T-cell (primary cell): ENCODE results near the gene PSMB11. TPM values are rescaled to one million over a fixed set of nuclear protein-coding genes. Genes with fewer than 3 reads are reported as not detected.
A peak's percentile ranks its signal among the peaks of the same experiment; 100 is the strongest.
"Not testable (repeated sequence)": the region's sequence is repeated elsewhere in the genome, so short reads cannot be mapped to it uniquely, and the experiment has no call there.

Experiments
- ATAC-seq, 4 experiments: fragments of 200-7000 bp in 3 of 4; fragments of 150-1000 bp in 1 of 4; cut with Tn5 transposase; replicated peaks in 1 of 4; 1 replicate in 3 of 4; 2 replicates in 1 of 4; pipeline ENCODE4 v1.10.0; 2021; ENCODE audit warnings: moderate library complexity in 3 of 4, mild to moderate bottlenecking in 2 of 4, moderate number of reproducible peaks in 1 of 4
- CTCF ChIA-PET, 2 donors: fragments of 300-600 bp; sonication (Branson Sonifier 250); formaldehyde crosslinking; loops; one replicate each; lab custom pipeline; 2022; ENCODE audit warnings: antibody characterized with exemption in 2 of 2; lab: Charles Lee
- POLR2A ChIA-PET, 2 donors: fragments of 300-600 bp; sonication (Branson Sonifier 250); formaldehyde crosslinking; loops; one replicate each; lab custom pipeline; 2022; ENCODE audit warnings: antibody characterized with exemption in 2 of 2; lab: Charles Lee
- DNase-seq, 35 experiments: peaks; one replicate each; pipeline versions ENCODE4 v3.0.0 to v3.0.0-alpha.2; 2013 to 2023
- H3K27ac ChIP-seq: one replicate; pipeline ENCODE4 v1.5.1; 2013; ENCODE audit warnings: low read length
- H3K27me3 ChIP-seq, 2 experiments: replicated peaks in 1 of 2; 1 replicate in 1 of 2; 2 replicates in 1 of 2; pipeline versions ENCODE4 v1.6.1 to v1.7.0; 2013; ENCODE audit warnings: low read length in 1 of 2, mixed read lengths in 1 of 2; ENCODE audit not compliant: control insufficient read depth in 2 of 2, insufficient read depth in 2 of 2; ENCODE audit errors: extremely low read depth in 1 of 2
- H3K36me3 ChIP-seq, 2 donors: 1 replicate in 1 of 2; 2 replicates in 1 of 2; pipeline versions ENCODE4 v1.6.1 to v1.7.0; 2013; ENCODE audit warnings: low read length in 1 of 2; ENCODE audit not compliant: control insufficient read depth in 2 of 2, insufficient read depth in 1 of 2; ENCODE audit errors: extremely low read depth in 1 of 2
- H3K4me1 ChIP-seq, 2 experiments: 1 replicate in 1 of 2; 2 replicates in 1 of 2; pipeline versions ENCODE4 v1.6.1 to v1.7.0; 2013; ENCODE audit warnings: low read length in 2 of 2, mixed read lengths in 1 of 2; ENCODE audit not compliant: insufficient read depth in 2 of 2, control insufficient read depth in 1 of 2; ENCODE audit errors: extremely low read depth in 1 of 2
- H3K4me3 ChIP-seq, 2 donors: 1 replicate in 1 of 2; 2 replicates in 1 of 2; pipeline versions ENCODE4 v1.5.1 to v1.7.0; 2013; ENCODE audit warnings: mild to moderate bottlenecking in 2 of 2, low read length in 1 of 2, moderate library complexity in 1 of 2; ENCODE audit not compliant: control insufficient read depth in 1 of 2; ENCODE audit errors: extremely low read depth in 1 of 2
- H3K9me3 ChIP-seq: 2 replicates; pipeline ENCODE4 v1.7.0; 2013
- H3K27ac Mint-ChIP-seq, 2 donors: one replicate each; pipeline ENCODE4 v1.8.0; 2020 to 2021; ENCODE audit warnings: mild to moderate bottlenecking in 2 of 2, mixed read lengths in 2 of 2
- H3K27me3 Mint-ChIP-seq, 2 donors: one replicate each; pipeline ENCODE4 v1.8.0; 2021 to 2022; ENCODE audit warnings: mixed read lengths in 2 of 2
- H3K36me3 Mint-ChIP-seq: one replicate; pipeline ENCODE4 v1.8.0; 2021; ENCODE audit warnings: mixed read lengths
- H3K4me1 Mint-ChIP-seq, 3 donors: one replicate each; pipeline ENCODE4 v1.8.0; 2020 to 2022; ENCODE audit warnings: mixed read lengths in 3 of 3, mild to moderate bottlenecking in 1 of 3
- H3K4me3 Mint-ChIP-seq, 3 donors: one replicate each; pipeline ENCODE4 v1.8.0; 2020 to 2022; ENCODE audit warnings: mild to moderate bottlenecking in 3 of 3, mixed read lengths in 3 of 3, moderate library complexity in 3 of 3
- H3K9me3 Mint-ChIP-seq, 3 donors: one replicate each; pipeline ENCODE4 v1.8.0; 2020 to 2022; ENCODE audit warnings: mixed read lengths in 3 of 3
- WGBS: methylation state at CpG from one replicate; pipeline ENCODE4 v1.1.5; 2013; ENCODE audit warnings: missing lambda C conversion rate; ENCODE audit not compliant: insufficient coverage; 5-methylcytosine and 5-hydroxymethylcytosine counted together
- total RNA-seq, 35 experiments: library from RNA in 6 of 35; stranded (reverse) in 6 of 35; fragments of 120-200 nt in 1 of 35; gene quantifications; one replicate each; pipeline versions ENCODE4 v1.2.1 to v1.2.4 and lab custom pipeline; 2013 to 2026

PSMB11 gene
- total RNA-seq, 5 donors from 2014 or later (not counting 1 experiment from before 2014, with no cell fraction given), result 0.26 to 0.95 (median 0.54) TPM; not detected in 1

- H3K4me3 Mint-ChIP-seq, result peak within 1 kb of the TSS; percentile 90 to 95 (median 93)
- CTCF ChIA-PET, result interaction anchor here in 1 of 2 donors (1.4 kb wide), 1 partner anchor 24 kb away, joined by 4 read pairs; no protein-coding TSS in a partner anchor
- peaks cover 36 to 45% (median 44%) of the 10 kb centered on the region in 3 donors for H3K4me1 Mint-ChIP-seq
- H3K27me3 Mint-ChIP-seq, result no peaks in the 10 kb centered on the region
- Histone ChIP-seq H3K4me3 (peak within 1 kb of the TSS; percentile 57 to 72), H3K9me3 (no peaks in the 10 kb centered on the region), H3K27me3 (no peaks in the 10 kb centered on the region), H3K36me3 (no peaks in the 10 kb centered on the region), H3K27ac (peak within 1 kb of the TSS; percentile 71), H3K4me1 (peaks cover 25 to 32% of the 10 kb centered on the region in 2 experiments)
- POLR2A ChIA-PET, result interaction anchor here (0.5 to 0.7 kb wide), 3 partner anchors 12 to 1722 kb away, joined by 3 to 7 read pairs (median 6); no protein-coding TSS in a partner anchor
- H3K36me3 Mint-ChIP-seq, result no peaks in the 10 kb centered on the region
- no peaks in the 10 kb centered on the region for H3K9me3 Mint-ChIP-seq
- ATAC-seq, result peak; percentile 29 to 41 (median 40)
- H3K27ac Mint-ChIP-seq, result peak within 1 kb of the TSS; percentile 93 to 98
- DNase-seq, result peak; percentile 44 to 83 (median 69)
- 0% methylated on average over 37 of the region's 40 CpGs for WGBS
These were observed 31.9 kb upstream of the PSMB11 start, which contains the start of gene C14orf93 for GRCh38 chr14:23009939-23010726. Gene C14orf93 (minus strand): TSS chr14:23010143. CDS start chr14:22999023, 11,120 bp downstream.

DNA sequence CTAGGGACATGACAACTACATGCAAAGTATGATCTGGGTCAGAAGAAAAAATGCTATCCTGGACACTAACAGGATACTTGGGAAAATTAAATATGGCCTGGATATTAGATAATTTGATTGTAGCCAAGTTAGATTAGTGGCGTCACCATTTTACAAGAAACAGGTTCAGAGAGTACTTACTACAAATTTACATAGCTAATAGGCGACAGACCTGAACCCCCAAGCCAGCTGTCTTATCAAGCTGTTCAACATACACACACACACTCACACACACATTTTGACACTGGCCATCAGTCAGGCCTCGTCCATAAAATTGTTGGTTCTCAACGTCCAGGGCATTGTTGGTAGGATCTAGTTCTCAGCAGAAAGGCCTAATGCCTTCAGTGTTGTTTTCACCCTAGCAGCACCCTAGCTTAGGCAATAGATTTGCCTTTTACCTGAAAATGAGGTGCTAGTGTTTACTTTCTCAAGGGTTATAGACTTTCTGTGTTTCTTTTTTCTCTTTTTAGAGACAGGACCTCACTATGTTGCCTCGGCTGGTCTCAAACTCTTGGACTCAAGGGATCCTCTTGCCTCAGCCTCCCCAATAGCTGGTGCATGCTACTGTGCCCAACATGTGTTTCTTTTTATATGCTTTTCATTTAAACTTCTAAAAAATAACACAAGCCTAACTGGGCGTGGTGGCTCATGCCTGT lies 28.8 kb upstream of the PSMB11 start:
- Mint-ChIP-seq H3K4me3 (no peak overlapping the region), H3K27me3 (no peaks in the 10 kb centered on the region), H3K27ac (peak overlapping the region; percentile 24 to 30), H3K36me3 (no peaks in the 10 kb centered on the region), H3K9me3 (no peaks in the 10 kb centered on the region), H3K4me1 (peaks cover 21 to 29% (median 25%) of the 10 kb centered on the region in 3 donors)
- CTCF ChIA-PET, result no interaction called here
- Histone ChIP-seq H3K27ac (no peak overlapping the region), H3K27me3 (no peaks in the 10 kb centered on the region), H3K9me3 (no peaks in the 10 kb centered on the region), H3K36me3 (no peaks in the 10 kb centered on the region), H3K4me3 (no peak overlapping the region), H3K4me1 (peaks cover 8 to 19% of the 10 kb centered on the region in 2 experiments)
- ATAC-seq (no peak), DNase-seq (no peak)
- 100% methylated on average over 2 of the region's 6 CpGs for WGBS
- POLR2A ChIA-PET, result interaction anchor here (0.6 kb wide), 2 partner anchors 52 to 124 kb away, joined by 3 to 8 read pairs; no protein-coding TSS in a partner anchor

GRCh38 chr14:23013749-23014054 lies 28.3 kb upstream of the PSMB11 start:
- H3K9me3 ChIP-seq, H3K36me3 Mint-ChIP-seq, H3K4me3 ChIP-seq, H3K27me3 ChIP-seq, H3K36me3 ChIP-seq, H3K9me3 Mint-ChIP-seq, CTCF ChIA-PET, H3K4me3 Mint-ChIP-seq, DNase-seq, H3K27ac Mint-ChIP-seq, H3K27ac ChIP-seq, ATAC-seq, H3K27me3 Mint-ChIP-seq: not testable (repeated sequence)
- H3K4me1 Mint-ChIP-seq, result peaks cover 16 to 24% (median 21%) of the 10 kb centered on the region in 3 donors
- H3K4me1 ChIP-seq, result peaks cover 8 to 14% of the 10 kb centered on the region in 2 experiments
- WGBS, result 80% methylated on average over 1 of the region's 5 CpGs
- POLR2A ChIA-PET, result interaction anchor here (0.6 kb wide), 2 partner anchors 51 to 125 kb away, joined by 3 to 8 read pairs; no protein-coding TSS in a partner anchor

DNA sequence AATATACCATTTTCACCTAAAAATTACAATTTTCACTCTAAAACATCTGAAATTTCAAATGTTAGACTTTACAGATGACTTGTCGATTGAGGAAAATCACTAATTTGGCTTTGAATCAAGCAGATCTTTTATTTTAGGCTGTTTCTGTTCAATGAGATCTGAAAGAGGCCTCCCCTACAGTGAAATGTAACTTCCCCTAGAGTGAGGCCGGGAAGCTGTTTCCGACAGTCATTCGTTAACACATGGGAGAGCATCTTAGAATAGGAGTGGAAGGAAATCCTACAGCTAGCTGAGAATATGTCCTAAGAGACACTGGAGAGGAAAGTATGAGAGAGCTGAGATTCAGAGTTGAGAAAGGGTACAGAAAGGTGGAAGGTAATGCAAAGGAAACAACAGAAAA lies 26.4 kb upstream of the PSMB11 start:
- no peaks in the 10 kb centered on the region for H3K27me3 Mint-ChIP-seq
- Histone ChIP-seq H3K9me3 (no peaks in the 10 kb centered on the region), H3K36me3 (no peaks in the 10 kb centered on the region), H3K4me1 (peaks cover 7 to 8% of the 10 kb centered on the region in 2 experiments), H3K4me3 (no peak overlapping the region), H3K27me3 (no peaks in the 10 kb centered on the region), H3K27ac (no peak overlapping the region)
- peak overlapping the region; percentile 69 to 93 for H3K27ac Mint-ChIP-seq
- ATAC-seq, result peak in 1 of 4 experiments; percentile 46
- H3K4me3 Mint-ChIP-seq, result peak overlapping the region; percentile 11 to 53 (median 50)
- ChIA-PET POLR2A (no interaction called here), CTCF (interaction anchor here (0.5 to 1.7 kb wide), 4 partner anchors 9 to 1200 kb away, joined by 3 to 7 read pairs (median 4); no protein-coding TSS in a partner anchor)
- H3K4me1 Mint-ChIP-seq, result peaks cover 9 to 14% (median 10%) of the 10 kb centered on the region in 3 donors
- no peaks in the 10 kb centered on the region for H3K9me3 Mint-ChIP-seq
- H3K36me3 Mint-ChIP-seq, result no peaks in the 10 kb centered on the region
- DNase-seq, result no peak
- 100% methylated on average over 2 of the region's 4 CpGs for WGBS

DNA sequence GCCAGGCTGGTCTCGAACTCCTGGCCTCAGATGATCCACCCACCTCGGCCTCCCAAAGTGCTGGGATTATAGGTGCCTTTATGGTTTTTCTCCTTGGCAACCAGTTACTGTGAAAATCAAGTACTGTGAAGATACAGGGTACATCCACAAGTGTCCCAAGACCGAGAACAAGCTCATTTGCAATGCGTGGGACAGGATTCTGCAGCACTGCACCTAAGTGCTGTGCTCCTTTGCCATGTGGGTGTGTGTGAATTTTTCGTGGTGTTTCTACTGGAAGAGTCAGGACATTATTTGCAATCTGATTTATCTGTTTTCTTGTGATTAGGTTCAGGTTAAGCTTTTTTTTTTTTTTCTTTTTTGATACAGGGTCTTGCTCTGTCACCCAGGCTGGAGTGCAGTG lies 24.9 kb upstream of the PSMB11 start:
- ChIA-PET POLR2A (interaction anchor here (0.5 to 0.6 kb wide), 2 partner anchors 463 to 621 kb away, joined by 3 to 4 read pairs; no protein-coding TSS in a partner anchor), CTCF (interaction anchor here (0.6 to 1.7 kb wide), 2 partner anchors 10 to 87 kb away, joined by 3 to 6 read pairs; no protein-coding TSS in a partner anchor)
- ATAC-seq, result no peak
- H3K9me3 ChIP-seq, result no peaks in the 10 kb centered on the region
- no peak overlapping the region for H3K4me3 Mint-ChIP-seq
- peaks cover 6 to 16% of the 10 kb centered on the region in 2 experiments for H3K4me1 ChIP-seq
- no peak overlapping the region for H3K27ac ChIP-seq
- no peaks in the 10 kb centered on the region for H3K27me3 ChIP-seq
- H3K4me3 ChIP-seq, result no peak overlapping the region
- DNase-seq, result no peak
- WGBS, result 77% methylated on average over 5 of the region's 5 CpGs
- H3K9me3 Mint-ChIP-seq, result no peaks in the 10 kb centered on the region
- no peaks in the 10 kb centered on the region for H3K36me3 Mint-ChIP-seq
- H3K27me3 Mint-ChIP-seq, result no peaks in the 10 kb centered on the region
- peaks cover 18 to 25% (median 22%) of the 10 kb centered on the region in 3 donors for H3K4me1 Mint-ChIP-seq
- no peaks in the 10 kb centered on the region for H3K36me3 ChIP-seq
- no peak overlapping the region for H3K27ac Mint-ChIP-seq

DNA sequence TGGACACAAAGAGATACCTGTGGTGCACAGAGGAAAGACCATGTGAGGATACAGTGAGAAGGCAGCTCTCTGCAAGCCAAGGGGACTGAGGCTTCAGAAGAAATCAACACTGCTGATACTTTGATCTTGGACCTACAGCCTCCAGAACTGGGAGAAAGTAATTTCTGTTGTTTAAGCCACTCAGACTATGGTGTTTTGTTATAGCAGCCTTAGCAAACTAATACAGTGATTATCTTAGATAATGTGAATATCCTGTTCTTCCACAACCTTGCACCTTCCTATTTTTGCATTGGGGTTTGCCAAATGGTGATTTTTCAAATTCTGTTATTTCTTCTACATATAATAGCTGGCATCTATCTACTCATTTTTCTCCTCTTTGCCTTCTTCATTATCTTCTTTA lies 23.9 kb upstream of the PSMB11 start:
- Histone ChIP-seq H3K9me3 (no peaks in the 10 kb centered on the region), H3K27me3 (no peaks in the 10 kb centered on the region), H3K4me1 (peaks cover 9 to 26% of the 10 kb centered on the region in 2 experiments), H3K4me3 (no peak overlapping the region), H3K27ac (no peak overlapping the region), H3K36me3 (no peaks in the 10 kb centered on the region)
- ATAC-seq (no peak), DNase-seq (no peak)
- no peaks in the 10 kb centered on the region for H3K36me3 Mint-ChIP-seq
- H3K9me3 Mint-ChIP-seq, result no peaks in the 10 kb centered on the region
- H3K27me3 Mint-ChIP-seq, result no peaks in the 10 kb centered on the region
- peaks cover 25 to 34% (median 29%) of the 10 kb centered on the region in 3 donors for H3K4me1 Mint-ChIP-seq
- ChIA-PET POLR2A (no interaction called here), CTCF (no interaction called here)
- H3K4me3 Mint-ChIP-seq, result no peak overlapping the region
- no peak overlapping the region for H3K27ac Mint-ChIP-seq
